Measurements from ENCODE around the gene UNC5A. TPM values are rescaled to one million over a fixed set of nuclear protein-coding genes. Genes with fewer than 3 reads are reported as not detected.
A peak's percentile ranks its signal among the peaks of the same experiment; 100 is the strongest.

Gene UNC5A
- total RNA-seq, 1 donor from 2014 or later, result 5.6 TPM

GRCh38 chr5:176781638-176782570, 28.5 kb upstream of the UNC5A start:
- H3K4me1 Mint-ChIP-seq (ENCODE audit: low read depth, unreplicated experiment), result peaks cover 8% of the 10 kb centered on the region
- H3K9me3 Mint-ChIP-seq (ENCODE audit: unreplicated experiment), result peaks cover 3% of the 10 kb centered on the region
- peaks cover 8% of the 10 kb centered on the region for H3K27me3 Mint-ChIP-seq (ENCODE audit: unreplicated experiment)
- H3K4me3 Mint-ChIP-seq (ENCODE audit: unreplicated experiment), result no peak overlapping the region
- no peaks in the 10 kb centered on the region for H3K36me3 Mint-ChIP-seq (ENCODE audit: unreplicated experiment)
- no peak for TF ChIP-seq CTCF (IDR thresholded peaks at IDR 0.05; ENCODE audit: partially characterized antibody, unreplicated experiment)
- no peak for DNase-seq
- no peak overlapping the region for H3K27ac Mint-ChIP-seq (ENCODE audit: unreplicated experiment)

- Mint-ChIP-seq H3K27ac (ENCODE audit: unreplicated experiment) (peak overlapping the region; percentile 48), H3K36me3 (ENCODE audit: unreplicated experiment) (no peaks in the 10 kb centered on the region), H3K4me3 (ENCODE audit: unreplicated experiment) (peak overlapping the region; percentile 49), H3K9me3 (ENCODE audit: unreplicated experiment) (peaks cover 4% of the 10 kb centered on the region), H3K27me3 (ENCODE audit: unreplicated experiment) (peaks cover 6% of the 10 kb centered on the region), H3K4me1 (ENCODE audit: low read depth, unreplicated experiment) (peaks cover 8% of the 10 kb centered on the region)
- TF ChIP-seq CTCF (IDR thresholded peaks at IDR 0.05; ENCODE audit: partially characterized antibody, unreplicated experiment), result no peak
- no peak for DNase-seq
Observed at GRCh38 chr5:176784218-176785165, 25.9 kb upstream of the UNC5A start.

GRCh38 chr5:176785184-176786145, 24.9 kb upstream of the UNC5A start:
- no peak for DNase-seq

GRCh38 chr5:176787676-176788075, 22.7 kb upstream of the UNC5A start:
- TF ChIP-seq CTCF (IDR thresholded peaks at IDR 0.05; ENCODE audit: partially characterized antibody, unreplicated experiment), result no peak
- H3K27me3 Mint-ChIP-seq (ENCODE audit: unreplicated experiment), result peaks cover 6% of the 10 kb centered on the region

More at GRCh38 chr5:176785184-176786145, 24.9 kb upstream of the UNC5A start:
- Mint-ChIP-seq H3K27ac (ENCODE audit: unreplicated experiment) (peak overlapping the region; percentile 48), H3K4me1 (ENCODE audit: low read depth, unreplicated experiment) (peaks cover 8% of the 10 kb centered on the region), H3K27me3 (ENCODE audit: unreplicated experiment) (peaks cover 6% of the 10 kb centered on the region), H3K4me3 (ENCODE audit: unreplicated experiment) (no peak overlapping the region), H3K36me3 (ENCODE audit: unreplicated experiment) (no peaks in the 10 kb centered on the region), H3K9me3 (ENCODE audit: unreplicated experiment) (peaks cover 4% of the 10 kb centered on the region)
- no peak for TF ChIP-seq CTCF (IDR thresholded peaks at IDR 0.05; ENCODE audit: partially characterized antibody, unreplicated experiment)

More at GRCh38 chr5:176787676-176788075, 22.7 kb upstream of the UNC5A start:
- Mint-ChIP-seq H3K4me3 (ENCODE audit: unreplicated experiment) (no peak overlapping the region), H3K9me3 (ENCODE audit: unreplicated experiment) (peaks cover 4% of the 10 kb centered on the region), H3K4me1 (ENCODE audit: low read depth, unreplicated experiment) (peaks cover 8% of the 10 kb centered on the region), H3K27ac (ENCODE audit: unreplicated experiment) (no peak overlapping the region), H3K36me3 (ENCODE audit: unreplicated experiment) (no peaks in the 10 kb centered on the region)
- no peak for DNase-seq

Measured in glutamatergic neuron (in vitro differentiated cells).